Neutrophil (primary cell): Measurements from ENCODE around the gene NCAM2.

Experiments used
- H3K27ac ChIP-seq: fragments of 200-600 bp; sonication (generic); 2 replicates; pipeline ENCODE4 v1.5.1; 2016; ENCODE audit warnings: mild to moderate bottlenecking, moderate library complexity
- H3K27me3 ChIP-seq: fragments of 200-600 bp; sonication (generic); 2 replicates; pipeline ENCODE4 v1.6.0; 2016; ENCODE audit warnings: mild to moderate bottlenecking
- H3K36me3 ChIP-seq: fragments of 200-600 bp; sonication (generic); 2 replicates; pipeline ENCODE4 v1.5.1; 2017
- H3K4me1 ChIP-seq, 2 experiments: fragments of 200-600 bp in 1 of 2; sonication (generic) in 1 of 2; 1 replicate in 1 of 2; 2 replicates in 1 of 2; pipeline versions ENCODE4 v1.5.1 to v1.6.1; 2013 to 2016; ENCODE audit warnings: low read depth in 1 of 2, low read length in 1 of 2, mild to moderate bottlenecking in 1 of 2, moderate library complexity in 1 of 2; ENCODE audit not compliant: control insufficient read depth in 1 of 2, insufficient read depth in 1 of 2
- H3K4me3 ChIP-seq, 2 experiments: fragments of 200-600 bp in 1 of 2; sonication (generic) in 1 of 2; 1 replicate in 1 of 2; 2 replicates in 1 of 2; pipeline ENCODE4 v1.5.1; 2013 to 2016; ENCODE audit warnings: low read depth in 1 of 2, low read length in 1 of 2, mild to moderate bottlenecking in 1 of 2, moderate library complexity in 1 of 2
- H3K9me3 ChIP-seq: fragments of 200-600 bp; sonication (generic); 2 replicates; pipeline ENCODE4 v1.5.1; 2016
- CTCF ChIP-seq: fragments of 200-600 bp; sonication (generic); IDR thresholded peaks from 2 replicates; pipeline ENCODE4 v1.5.1; 2016; ENCODE audit warnings: antibody characterized with exemption

The NCAM2 gene

GRCh38 chr21:20971296-20971921, 26.8 kb upstream of the NCAM2 start:
- Histone ChIP-seq H3K36me3 (no peaks in the 10 kb centered on the region), H3K27me3 (no peaks in the 10 kb centered on the region), H3K27ac (no peak overlapping the region), H3K4me3 (no peak overlapping the region), H3K9me3 (no peaks in the 10 kb centered on the region), H3K4me1 (no peaks in the 10 kb centered on the region)
- no peak for TF ChIP-seq CTCF

GRCh38 chr21:20994790-20995189, 3.4 kb upstream of the NCAM2 start:
- Histone ChIP-seq H3K4me1 (peaks cover 7 to 19% of the 10 kb centered on the region in 2 experiments), H3K4me3 (no peak overlapping the region), H3K9me3 (no peaks in the 10 kb centered on the region), H3K27ac (no peak overlapping the region), H3K36me3 (no peaks in the 10 kb centered on the region), H3K27me3 (peaks cover 59% of the 10 kb centered on the region)
- TF ChIP-seq CTCF = no peak

- H3K9me3 ChIP-seq = no peaks in the 10 kb centered on the region
- H3K27me3 ChIP-seq = peaks cover 71% of the 10 kb centered on the region
- TF ChIP-seq CTCF = no peak
- peak overlapping the region in 1 of 2 experiments; percentile 48 for H3K4me3 ChIP-seq
- H3K27ac ChIP-seq = no peak overlapping the region
- H3K4me1 ChIP-seq = peaks cover 7 to 19% of the 10 kb centered on the region in 2 experiments
- H3K36me3 ChIP-seq = no peaks in the 10 kb centered on the region
Observed at GRCh38 chr21:20996421-20997310, 1.5 kb upstream of the NCAM2 start.

- Histone ChIP-seq H3K9me3 (no peaks in the 10 kb centered on the region), H3K27me3 (peaks cover 71% of the 10 kb centered on the region), H3K4me1 (peaks cover 7 to 19% of the 10 kb centered on the region in 2 experiments), H3K4me3 (peak overlapping the region in 1 of 2 experiments; percentile 48), H3K36me3 (no peaks in the 10 kb centered on the region), H3K27ac (no peak overlapping the region)
- no peak for TF ChIP-seq CTCF
Observed at GRCh38 chr21:20997311-20997635, 936 bp upstream of the NCAM2 start.

- no peak overlapping the region for H3K27ac ChIP-seq
- H3K9me3 ChIP-seq = no peaks in the 10 kb centered on the region
- TF ChIP-seq CTCF = no peak
- peaks cover 7 to 19% of the 10 kb centered on the region in 2 experiments for H3K4me1 ChIP-seq
- H3K36me3 ChIP-seq = no peaks in the 10 kb centered on the region
- peaks cover 71% of the 10 kb centered on the region for H3K27me3 ChIP-seq
- peak overlapping the region in 1 of 2 experiments; percentile 48 for H3K4me3 ChIP-seq
Observed at GRCh38 chr21:20998456-20998789, 214 bp downstream of the NCAM2 start.
